Hypothalamus (tissue), 51 donors: Measurements from ENCODE around the gene NAIP.
"Not testable (repeated sequence)": the region's sequence is repeated elsewhere in the genome, so short reads cannot be mapped to it uniquely, and the experiment has no call there.

Experiments
- DNase-seq, 51 donors: peaks; one replicate each; lab custom pipeline; 2025; lab: John Stamatoyannopoulos, UW

Gene NAIP

GRCh38 chr5:71025289-71025953, at the start of gene NAIP:
Gene NAIP (minus strand): TSS chr5:71025339. CDS start chr5:71012915, 12,424 bp downstream.
- DNase-seq, result not testable (repeated sequence)

- not testable (repeated sequence) for DNase-seq
These were observed 42.3 kb upstream of the NAIP start, which contains the start of gene GTF2H2 for GRCh38 chr5:71067262-71067928. Gene GTF2H2 (minus strand): TSS chr5:71067676. CDS start chr5:71062763, 4,913 bp downstream.

- DNase-seq, result not testable (repeated sequence)
These were observed 36.2 kb upstream of the NAIP start for GRCh38 chr5:71061322-71061721.

GRCh38 chr5:71059426-71059825, 34.3 kb upstream of the NAIP start:
- not testable (repeated sequence) for DNase-seq

- not testable (repeated sequence) for DNase-seq
These were observed 19.7 kb upstream of the NAIP start for GRCh38 chr5:71044808-71045207.

GRCh38 chr5:71044128-71044527, 19.0 kb upstream of the NAIP start:
- not testable (repeated sequence) for DNase-seq

GRCh38 chr5:71031046-71031776, 6.1 kb upstream of the NAIP start:
- DNase-seq, result not testable (repeated sequence)

GRCh38 chr5:71020643-71021042, 4.5 kb downstream of the NAIP start:
- DNase-seq, result not testable (repeated sequence)

GRCh38 chr5:71018376-71019005, 6.6 kb downstream of the NAIP start:
- not testable (repeated sequence) for DNase-seq

GRCh38 chr5:71014176-71014575, 11.0 kb downstream of the NAIP start:
- no peak for DNase-seq

- no peak for DNase-seq
These were observed 11.6 kb downstream of the NAIP start for GRCh38 chr5:71013575-71013974.

- no peak for DNase-seq
These were observed 13.8 kb downstream of the NAIP start for GRCh38 chr5:71011194-71011792.

GRCh38 chr5:71006983-71007382, 18.2 kb downstream of the NAIP start:
- DNase-seq, result not testable (repeated sequence)

GRCh38 chr5:70984882-70985281, 40.3 kb downstream of the NAIP start:
- not testable (repeated sequence) for DNase-seq

- DNase-seq, result not testable (repeated sequence)
These were observed 57.9 kb downstream of the NAIP start for GRCh38 chr5:70967220-70967619.

GRCh38 chr5:70964531-70964930, 60.6 kb downstream of the NAIP start:
- not testable (repeated sequence) for DNase-seq

- DNase-seq, result not testable (repeated sequence)
These were observed 72.1 kb downstream of the NAIP start for GRCh38 chr5:70953068-70953467.

GRCh38 chr5:70932560-70932959, 92.6 kb downstream of the NAIP start:
- not testable (repeated sequence) for DNase-seq

GRCh38 chr5:70931709-70932368, 93.3 kb downstream of the NAIP start:
- not testable (repeated sequence) for DNase-seq

- DNase-seq, result not testable (repeated sequence)
These were observed 100.0 kb downstream of the NAIP start for GRCh38 chr5:70925211-70925562.
